NOMO-1 (cell line): Measurements from ENCODE around the gene IL19.
A peak's percentile ranks its signal among the peaks of the same experiment; 100 is the strongest.

Source experiments
- DNase-seq, 2 experiments: peaks; one replicate each; lab custom pipeline; 2025; ENCODE audit not compliant: unreplicated experiment in 2 of 2; lab: John Stamatoyannopoulos, UW

Gene IL19

GRCh38 chr1:206828765-206829164 is 58.2 kb downstream of the IL19 start:
- no peak for DNase-seq

- no peak for DNase-seq
Measured at GRCh38 chr1:206829282-206829681, 58.7 kb downstream of the IL19 start.

- DNase-seq = peak; percentile 78 to 87
Measured at GRCh38 chr1:206829875-206830274, 59.3 kb downstream of the IL19 start.

- peak in 1 of 2 experiments; percentile 48 for DNase-seq
Measured at GRCh38 chr1:206831650-206832049, 61.1 kb downstream of the IL19 start.

GRCh38 chr1:206832352-206832880 is 61.8 kb downstream of the IL19 start:
- DNase-seq = peak in 1 of 2 experiments; percentile 37

- DNase-seq = peak; percentile 88 to 93
Measured at GRCh38 chr1:206833106-206833680, 62.6 kb downstream of the IL19 start.

- DNase-seq = no peak
Measured at GRCh38 chr1:206833801-206834200, 63.2 kb downstream of the IL19 start.

GRCh38 chr1:206834217-206834616 is 63.6 kb downstream of the IL19 start:
- DNase-seq = no peak

- DNase-seq = peak; percentile 87 to 92
Measured at GRCh38 chr1:206834711-206835110, 64.1 kb downstream of the IL19 start.

- DNase-seq = no peak
Measured at GRCh38 chr1:206835186-206835585, 64.6 kb downstream of the IL19 start.

- DNase-seq = no peak
Measured at GRCh38 chr1:206836111-206836510, 65.5 kb downstream of the IL19 start.

GRCh38 chr1:206839006-206839560 is 68.5 kb downstream of the IL19 start:
- no peak for DNase-seq

GRCh38 chr1:206839857-206840256 is 69.3 kb downstream of the IL19 start:
- DNase-seq = no peak

- DNase-seq = no peak
Measured at GRCh38 chr1:206841609-206842323, 71.2 kb downstream of the IL19 start.

GRCh38 chr1:206842854-206843253 is 72.3 kb downstream of the IL19 start:
- no peak for DNase-seq

GRCh38 chr1:206843626-206844025 is 73.1 kb downstream of the IL19 start:
- DNase-seq = no peak

- DNase-seq = no peak
Measured at GRCh38 chr1:206846487-206846886, 75.9 kb downstream of the IL19 start.

- DNase-seq = no peak
Measured at GRCh38 chr1:206847337-206847834, 76.8 kb downstream of the IL19 start.

- DNase-seq = no peak
Measured at GRCh38 chr1:206847946-206848345, 77.4 kb downstream of the IL19 start.

GRCh38 chr1:206850401-206850800 is 79.8 kb downstream of the IL19 start:
- DNase-seq = no peak

- DNase-seq = peak in 1 of 2 experiments; percentile 5
Measured at GRCh38 chr1:206851341-206852010, 80.9 kb downstream of the IL19 start.
